ENCODE results near the gene SDK1. TPM values are rescaled to one million over a fixed set of nuclear protein-coding genes. Genes with fewer than 3 reads are reported as not detected.

The SDK1 gene
- total RNA-seq, 1 donor from 2014 or later = 0.48 TPM

DNA sequence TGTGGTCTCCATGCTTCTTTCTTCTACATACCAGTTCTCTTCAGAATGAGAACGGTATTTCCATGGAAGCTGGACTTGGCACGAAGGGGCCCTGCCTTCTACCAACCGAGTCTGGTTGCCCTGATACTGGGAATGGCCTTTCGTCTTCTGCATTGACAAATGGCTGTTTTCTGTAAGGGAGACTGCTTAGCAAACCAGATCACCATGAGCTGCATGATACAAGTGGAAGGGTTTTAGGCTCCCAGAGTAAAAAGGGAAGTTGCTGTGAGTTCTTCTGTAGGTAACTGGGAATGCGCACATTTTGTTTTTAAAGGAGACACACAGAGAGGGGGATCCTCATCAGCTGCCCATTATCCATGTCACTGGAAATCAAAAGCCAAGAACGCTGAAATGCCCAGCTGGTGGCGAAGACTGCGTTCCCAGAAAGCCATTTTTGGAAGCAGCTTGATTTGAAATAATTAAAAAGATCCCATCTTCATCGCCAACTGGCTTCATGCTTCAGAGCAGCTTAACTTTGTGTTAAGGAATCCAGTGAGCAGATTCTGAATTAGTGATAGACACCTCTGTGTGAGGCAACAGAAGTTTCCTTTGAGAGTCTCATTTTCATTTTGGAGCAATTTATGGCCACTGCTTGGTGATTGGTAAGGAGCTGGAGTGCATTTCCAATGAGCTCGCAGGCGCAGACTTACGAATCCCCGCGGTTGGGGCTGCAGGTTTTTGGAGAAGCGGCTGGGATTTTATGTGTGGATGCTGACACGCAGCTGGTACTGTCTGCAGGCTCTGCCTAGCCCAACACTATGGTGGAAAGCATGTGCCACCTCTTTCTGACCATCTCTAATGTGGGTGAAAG is 708.4 kb downstream of the SDK1 start:
- H3K27me3 Mint-ChIP-seq (ENCODE audit: low read depth) = peaks cover 2% of the 10 kb centered on the region
- intact Hi-C loops (cut with micrococcal nuclease) = no loop called here
- no peak overlapping the region for H3K4me3 Mint-ChIP-seq (ENCODE audit: low read depth)
- H3K27ac Mint-ChIP-seq = no peak overlapping the region
- H3K9me3 Mint-ChIP-seq = no peaks in the 10 kb centered on the region
- DNase-seq (ENCODE audit: low spot score) = no peak
- no peaks in the 10 kb centered on the region for H3K36me3 Mint-ChIP-seq (ENCODE audit: low read depth)
- no peaks in the 10 kb centered on the region for H3K4me1 Mint-ChIP-seq (ENCODE audit: low read depth)

DNA sequence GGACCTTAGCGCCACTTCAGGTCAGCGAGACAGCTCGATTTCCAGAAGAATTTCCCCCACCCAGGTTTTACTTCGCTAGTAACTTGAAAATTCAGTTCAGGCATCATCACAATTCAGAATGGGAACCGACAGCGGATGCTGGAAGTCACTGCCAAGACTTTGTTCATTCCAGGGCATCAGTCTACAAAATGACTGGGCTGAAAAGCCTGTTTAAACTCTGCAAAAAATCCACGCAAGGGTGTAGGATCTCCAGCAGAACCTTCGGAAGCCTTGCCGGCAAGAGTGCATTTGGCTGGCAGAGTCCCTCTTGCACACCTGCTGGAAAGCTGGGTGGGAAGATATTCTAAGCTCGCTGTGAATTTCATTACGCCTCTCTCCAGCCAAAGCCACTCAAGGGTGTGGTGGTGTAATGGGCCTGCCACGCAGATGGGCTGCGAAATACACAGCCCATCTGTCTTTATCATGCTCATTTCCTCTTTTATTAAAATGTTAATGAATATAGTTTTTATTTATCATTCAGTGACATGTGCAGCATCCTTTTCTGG is 709.1 kb downstream of the SDK1 start:
- intact Hi-C loops (cut with micrococcal nuclease) = no loop called here
- Mint-ChIP-seq H3K36me3 (ENCODE audit: low read depth) (no peaks in the 10 kb centered on the region), H3K4me3 (ENCODE audit: low read depth) (no peak overlapping the region), H3K27ac (no peak overlapping the region), H3K9me3 (no peaks in the 10 kb centered on the region), H3K4me1 (ENCODE audit: low read depth) (no peaks in the 10 kb centered on the region), H3K27me3 (ENCODE audit: low read depth) (peaks cover 2% of the 10 kb centered on the region)
- DNase-seq (ENCODE audit: low spot score) = no peak

DNA sequence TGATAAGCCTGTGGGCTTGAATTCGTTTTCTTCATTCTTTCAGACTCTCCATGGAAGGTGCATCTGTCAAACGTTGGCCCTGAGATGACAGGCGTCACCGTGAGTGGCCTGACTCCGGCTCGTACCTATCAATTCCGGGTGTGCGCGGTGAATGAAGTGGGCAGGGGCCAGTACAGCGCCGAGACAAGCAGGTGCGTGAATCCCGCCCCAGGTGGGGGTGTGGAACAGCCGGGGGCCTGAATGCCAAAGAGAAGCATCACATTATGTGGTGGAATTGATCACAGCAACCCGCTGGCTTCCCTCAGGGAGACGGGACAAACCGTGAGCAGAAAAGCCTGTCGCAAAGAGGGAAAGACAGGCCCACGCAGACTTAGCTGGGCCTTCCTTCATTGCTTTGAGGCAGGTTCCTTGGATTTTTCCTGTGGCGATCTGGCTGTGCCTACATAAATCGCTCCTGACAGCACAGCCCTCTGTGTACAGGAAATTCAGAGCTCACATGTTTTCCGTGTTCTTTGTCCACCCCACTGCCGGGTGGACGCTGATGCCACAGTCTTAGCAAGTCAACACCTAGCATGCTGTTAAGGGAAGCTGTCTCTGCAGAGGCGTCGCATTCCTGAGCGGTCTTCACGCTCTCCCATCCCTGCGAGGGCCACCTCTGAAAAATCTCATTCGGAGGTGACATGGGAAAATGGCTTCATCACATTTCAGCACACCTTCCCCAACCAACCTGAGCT is 710.0 kb downstream of the SDK1 start:
- Mint-ChIP-seq H3K4me3 (ENCODE audit: low read depth) (no peak overlapping the region), H3K27ac (no peak overlapping the region), H3K27me3 (ENCODE audit: low read depth) (peaks cover 2% of the 10 kb centered on the region), H3K4me1 (ENCODE audit: low read depth) (no peaks in the 10 kb centered on the region), H3K9me3 (no peaks in the 10 kb centered on the region), H3K36me3 (ENCODE audit: low read depth) (no peaks in the 10 kb centered on the region)
- intact Hi-C loops (cut with micrococcal nuclease) = no loop called here
- no peak for DNase-seq (ENCODE audit: low spot score)

DNA sequence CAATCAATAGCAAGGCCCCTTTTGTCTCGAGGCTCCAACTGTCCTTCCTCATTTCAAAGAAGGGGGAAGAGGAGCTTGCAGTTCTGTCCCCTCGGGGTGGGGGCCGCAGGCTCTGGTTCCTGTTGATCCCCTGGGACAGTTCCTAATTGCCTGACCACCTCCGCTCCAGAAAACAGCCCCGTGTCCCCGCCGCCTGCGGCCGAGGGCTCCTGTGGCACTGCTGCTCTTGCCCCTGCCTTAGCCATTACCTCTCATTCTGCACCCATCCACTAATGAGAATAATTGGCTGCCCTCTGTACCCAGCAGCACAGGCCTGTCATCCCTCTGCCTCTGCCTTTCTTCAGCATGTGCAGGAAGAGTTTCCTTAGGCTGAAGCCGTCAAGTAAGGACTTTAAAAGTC is 712.7 kb downstream of the SDK1 start:
- H3K27ac Mint-ChIP-seq = no peak overlapping the region
- H3K4me1 Mint-ChIP-seq (ENCODE audit: low read depth) = no peaks in the 10 kb centered on the region
- no peaks in the 10 kb centered on the region for H3K36me3 Mint-ChIP-seq (ENCODE audit: low read depth)
- H3K27me3 Mint-ChIP-seq (ENCODE audit: low read depth) = no peaks in the 10 kb centered on the region
- DNase-seq (ENCODE audit: low spot score) = no peak
- intact Hi-C loops (cut with micrococcal nuclease) = no loop called here
- H3K9me3 Mint-ChIP-seq = peaks cover 7% of the 10 kb centered on the region
- H3K4me3 Mint-ChIP-seq (ENCODE audit: low read depth) = no peak overlapping the region

DNA sequence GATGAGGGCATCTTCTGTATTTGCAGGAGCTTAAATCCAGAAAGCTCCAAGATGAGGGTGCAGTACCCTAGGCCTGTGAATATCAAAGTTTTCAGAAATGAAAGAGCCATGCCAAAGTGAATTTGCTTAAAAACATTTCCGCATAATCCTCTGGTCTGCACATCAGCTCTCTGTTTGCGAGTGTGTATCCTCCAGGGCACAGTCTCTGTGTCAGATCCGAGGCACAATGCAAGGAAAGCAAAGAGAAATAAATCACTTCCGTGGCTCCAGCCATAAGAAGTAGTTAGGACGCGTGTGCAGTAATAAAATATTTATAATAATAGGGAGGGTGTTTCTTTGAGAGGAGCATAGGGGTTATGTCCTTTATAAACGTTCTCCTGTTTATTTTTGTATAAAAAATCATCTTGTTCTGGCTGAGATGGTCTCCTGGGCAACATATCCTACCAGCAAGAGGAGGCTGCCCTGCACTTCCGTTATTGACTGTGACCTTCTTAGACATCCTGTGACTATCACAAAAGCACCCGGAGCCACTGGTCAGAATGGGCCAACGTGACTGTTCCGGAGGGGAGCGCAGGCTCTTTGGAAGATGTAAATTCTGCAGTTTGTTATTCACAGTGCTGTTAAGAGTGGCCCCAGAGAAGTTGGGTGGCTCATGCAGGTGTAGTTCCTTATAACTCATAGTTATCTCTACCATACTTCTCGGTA is 713.4 kb downstream of the SDK1 start:
- no peak for DNase-seq (ENCODE audit: low spot score)
- H3K4me3 Mint-ChIP-seq (ENCODE audit: low read depth) = no peak overlapping the region
- intact Hi-C loops (cut with micrococcal nuclease) = no loop called here

DNA sequence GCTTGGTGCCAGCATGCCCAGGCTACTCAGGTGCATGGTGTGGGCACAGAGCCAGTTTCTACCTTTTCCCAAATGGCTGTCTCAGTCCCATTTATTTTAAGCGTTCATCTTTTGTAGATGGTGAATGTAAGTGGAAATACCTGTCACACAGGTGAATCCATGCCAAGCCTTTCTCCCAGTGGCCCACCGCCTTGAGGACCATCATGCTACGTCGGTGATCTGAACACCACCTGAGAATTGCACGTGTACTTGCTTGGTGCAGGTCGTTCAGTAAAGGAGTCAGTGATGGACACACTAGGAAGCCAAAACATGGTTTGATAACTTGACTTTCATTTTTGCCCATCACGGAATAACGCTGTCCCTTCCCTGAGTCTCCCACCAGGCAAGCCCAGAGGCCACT is 714.3 kb downstream of the SDK1 start:
- Mint-ChIP-seq H3K4me1 (ENCODE audit: low read depth) (no peaks in the 10 kb centered on the region), H3K27me3 (ENCODE audit: low read depth) (no peaks in the 10 kb centered on the region), H3K4me3 (ENCODE audit: low read depth) (no peak overlapping the region), H3K9me3 (peaks cover 20% of the 10 kb centered on the region), H3K36me3 (ENCODE audit: low read depth) (no peaks in the 10 kb centered on the region), H3K27ac (no peak overlapping the region)
- intact Hi-C loops (cut with micrococcal nuclease) = no loop called here
- no peak for DNase-seq (ENCODE audit: low spot score)

More for the DNA sequence above, 713.4 kb downstream of the SDK1 start:
- Mint-ChIP-seq H3K27ac (no peak overlapping the region), H3K9me3 (peaks cover 11% of the 10 kb centered on the region), H3K4me1 (ENCODE audit: low read depth) (no peaks in the 10 kb centered on the region), H3K36me3 (ENCODE audit: low read depth) (no peaks in the 10 kb centered on the region), H3K27me3 (ENCODE audit: low read depth) (no peaks in the 10 kb centered on the region)

DNA sequence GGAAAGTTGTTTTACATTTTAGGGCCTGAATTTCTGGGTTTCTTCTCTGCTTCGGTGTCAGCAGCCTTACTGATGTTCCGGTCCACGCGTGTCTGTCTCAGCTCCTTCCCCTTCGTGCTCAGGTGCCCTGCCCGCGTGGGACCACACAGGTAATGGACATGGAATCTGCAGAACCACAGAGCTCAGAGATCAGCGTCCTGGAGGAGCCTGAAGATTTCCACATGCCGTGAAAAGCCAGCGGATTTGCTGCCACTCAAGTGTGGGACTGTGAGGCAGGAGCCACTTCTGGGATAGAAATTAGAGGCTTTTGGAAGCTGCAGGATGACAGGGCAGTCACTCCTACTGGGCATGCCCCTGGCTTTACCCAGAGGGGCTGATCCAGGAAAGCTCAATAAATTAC is 714.9 kb downstream of the SDK1 start:
- no peak for DNase-seq (ENCODE audit: low spot score)
- intact Hi-C loops (cut with micrococcal nuclease) = no loop called here
- H3K27ac Mint-ChIP-seq = no peak overlapping the region
- H3K27me3 Mint-ChIP-seq (ENCODE audit: low read depth) = no peaks in the 10 kb centered on the region
- H3K9me3 Mint-ChIP-seq = peaks cover 22% of the 10 kb centered on the region
- H3K36me3 Mint-ChIP-seq (ENCODE audit: low read depth) = no peaks in the 10 kb centered on the region
- no peak overlapping the region for H3K4me3 Mint-ChIP-seq (ENCODE audit: low read depth)
- no peaks in the 10 kb centered on the region for H3K4me1 Mint-ChIP-seq (ENCODE audit: low read depth)

DNA sequence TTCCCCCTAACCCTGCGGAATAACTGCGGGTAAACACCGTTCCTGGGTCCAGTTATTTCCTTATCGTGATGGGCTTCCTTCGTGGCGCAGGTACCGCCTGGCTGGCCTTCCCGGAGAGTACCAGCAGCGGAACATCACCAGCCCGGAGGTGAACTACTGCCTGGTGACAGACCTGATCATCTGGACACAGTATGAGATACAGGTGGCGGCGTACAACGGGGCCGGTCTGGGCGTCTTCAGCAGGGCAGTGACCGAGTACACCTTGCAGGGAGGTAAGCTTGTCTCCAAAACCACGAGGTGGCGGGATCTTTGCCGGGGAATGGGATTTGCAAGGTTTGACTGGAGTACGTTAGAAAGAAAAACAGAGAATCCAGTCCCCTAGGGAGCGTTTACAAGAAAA is 716.0 kb downstream of the SDK1 start:
- DNase-seq (ENCODE audit: low spot score) = no peak
- Mint-ChIP-seq H3K4me1 (ENCODE audit: low read depth) (no peaks in the 10 kb centered on the region), H3K4me3 (ENCODE audit: low read depth) (no peak overlapping the region), H3K9me3 (peaks cover 22% of the 10 kb centered on the region), H3K27me3 (ENCODE audit: low read depth) (no peaks in the 10 kb centered on the region), H3K36me3 (ENCODE audit: low read depth) (no peaks in the 10 kb centered on the region), H3K27ac (no peak overlapping the region)
- intact Hi-C loops (cut with micrococcal nuclease) = no loop called here

DNA sequence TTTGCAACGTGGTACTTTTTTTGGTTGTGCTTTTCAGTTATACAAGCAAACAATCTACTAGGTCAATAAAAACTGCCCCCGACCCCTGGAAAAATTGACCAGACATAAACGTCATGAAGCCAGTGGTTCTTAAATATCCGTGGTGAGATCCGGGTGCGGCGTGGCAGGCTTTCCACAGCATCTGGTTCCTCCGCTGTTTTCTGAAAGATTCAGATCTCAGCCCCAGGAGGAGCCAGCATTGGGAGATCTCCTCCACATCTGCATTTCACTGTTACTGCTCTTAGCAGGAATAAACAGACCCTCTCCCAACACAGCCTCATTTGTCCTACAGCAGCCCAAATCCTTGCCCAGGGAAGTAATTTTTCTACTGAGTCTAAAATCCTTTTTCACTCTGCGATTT is 716.7 kb downstream of the SDK1 start:
- Mint-ChIP-seq H3K4me3 (ENCODE audit: low read depth) (no peak overlapping the region), H3K36me3 (ENCODE audit: low read depth) (no peaks in the 10 kb centered on the region), H3K4me1 (ENCODE audit: low read depth) (no peaks in the 10 kb centered on the region), H3K9me3 (peaks cover 22% of the 10 kb centered on the region), H3K27ac (no peak overlapping the region), H3K27me3 (ENCODE audit: low read depth) (no peaks in the 10 kb centered on the region)
- no peak for DNase-seq (ENCODE audit: low spot score)
- intact Hi-C loops (cut with micrococcal nuclease) = no loop called here

DNA sequence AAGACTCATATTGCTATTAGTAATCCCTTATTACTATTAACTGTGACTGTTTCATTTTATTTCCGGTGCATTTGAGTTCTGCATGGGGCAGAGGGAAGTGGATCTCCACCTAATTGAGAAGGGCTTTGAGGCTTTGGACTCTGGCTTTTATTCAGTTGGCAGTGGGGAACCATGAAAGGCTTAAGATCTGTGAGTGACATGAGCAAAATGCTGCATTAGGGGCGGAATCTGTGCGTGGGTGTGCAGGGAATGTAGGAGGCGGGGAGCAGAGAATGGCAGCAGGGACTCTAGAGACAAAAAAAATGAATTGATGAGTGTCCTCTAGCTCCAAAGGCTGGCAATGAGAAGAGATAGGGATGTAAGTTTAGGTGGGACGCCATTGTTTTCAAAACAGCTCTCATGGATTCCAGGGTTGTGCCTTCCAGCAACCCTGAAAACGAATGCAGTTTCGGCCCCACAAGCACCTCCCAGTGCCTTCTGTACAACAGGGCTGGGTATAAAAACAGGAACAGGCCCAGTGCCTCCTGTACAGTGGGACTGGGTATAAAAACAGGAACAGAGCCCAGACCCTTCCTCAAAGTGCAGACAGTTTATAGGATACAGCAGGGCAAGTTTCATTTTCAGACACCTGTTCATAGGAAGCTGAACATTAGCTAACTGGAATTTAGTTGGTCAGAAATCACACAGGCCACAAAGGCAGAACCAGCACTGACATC is 717.7 kb downstream of the SDK1 start:
- DNase-seq (ENCODE audit: low spot score) = no peak
- Mint-ChIP-seq H3K27ac (no peak overlapping the region), H3K27me3 (ENCODE audit: low read depth) (no peaks in the 10 kb centered on the region), H3K4me1 (ENCODE audit: low read depth) (no peaks in the 10 kb centered on the region), H3K4me3 (ENCODE audit: low read depth) (no peak overlapping the region), H3K36me3 (ENCODE audit: low read depth) (no peaks in the 10 kb centered on the region), H3K9me3 (peaks cover 22% of the 10 kb centered on the region)
- intact Hi-C loops (cut with micrococcal nuclease) = no loop called here

DNA sequence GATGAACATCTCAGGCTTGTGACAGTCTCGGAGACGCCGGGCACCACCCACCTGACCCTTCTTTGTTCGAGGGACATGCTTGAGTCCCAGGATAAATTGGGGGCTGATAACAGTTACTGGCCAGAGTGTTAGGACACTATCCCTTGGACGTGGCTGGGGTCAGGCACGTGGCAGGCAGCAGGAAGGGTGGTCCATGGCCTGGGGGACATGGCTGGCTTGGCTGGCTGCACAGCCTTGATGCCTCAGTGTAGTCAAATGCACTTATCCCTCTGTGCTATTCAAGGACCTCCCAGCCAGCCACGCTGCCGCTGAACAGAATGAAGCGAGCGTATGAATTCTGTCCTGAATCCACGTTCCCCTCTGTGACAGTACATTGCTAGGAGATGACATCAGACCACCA is 719.0 kb downstream of the SDK1 start:
- Mint-ChIP-seq H3K27ac (no peak overlapping the region), H3K4me3 (ENCODE audit: low read depth) (no peak overlapping the region), H3K27me3 (ENCODE audit: low read depth) (no peaks in the 10 kb centered on the region), H3K4me1 (ENCODE audit: low read depth) (no peaks in the 10 kb centered on the region), H3K36me3 (ENCODE audit: low read depth) (no peaks in the 10 kb centered on the region), H3K9me3 (peaks cover 22% of the 10 kb centered on the region)
- intact Hi-C loops (cut with micrococcal nuclease) = no loop called here
- DNase-seq (ENCODE audit: low spot score) = no peak

DNA sequence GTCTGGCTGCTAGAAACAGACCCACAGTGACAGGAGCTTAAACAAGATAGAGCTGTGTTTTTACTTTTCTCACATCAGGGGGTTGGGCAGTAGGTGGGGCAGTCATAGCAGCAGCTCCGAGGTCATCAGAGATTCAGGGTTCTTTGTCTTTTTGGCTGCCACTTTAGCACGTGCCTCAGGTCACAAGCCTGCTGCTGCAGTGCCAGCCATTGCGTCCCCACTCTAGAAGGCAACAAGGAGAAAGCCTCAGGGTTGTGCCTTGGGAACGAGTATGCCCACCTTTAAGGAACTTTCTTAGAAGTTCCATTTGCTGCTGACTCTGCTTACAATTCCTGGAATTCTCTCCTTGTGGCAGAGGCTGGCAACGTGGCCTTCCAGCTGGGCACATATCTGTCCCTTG is 720.4 kb downstream of the SDK1 start:
- no peak overlapping the region for H3K4me3 Mint-ChIP-seq (ENCODE audit: low read depth)
- no peaks in the 10 kb centered on the region for H3K4me1 Mint-ChIP-seq (ENCODE audit: low read depth)
- intact Hi-C loops (cut with micrococcal nuclease) = no loop called here

More for the DNA sequence above, 720.4 kb downstream of the SDK1 start:
- Mint-ChIP-seq H3K9me3 (peaks cover 22% of the 10 kb centered on the region), H3K27me3 (ENCODE audit: low read depth) (no peaks in the 10 kb centered on the region), H3K36me3 (ENCODE audit: low read depth) (no peaks in the 10 kb centered on the region), H3K27ac (no peak overlapping the region)
- no peak for DNase-seq (ENCODE audit: low spot score)
